ENCODE data around the gene AK8.

GRCh38 chr9:132876849-132877248 is 1.2 kb downstream of the AK8 start:
- TF ChIP-seq POLR2A (IDR thresholded peaks at IDR 0.05) (no peak), EP300 (IDR thresholded peaks at IDR 0.05) (no peak), POLR2AphosphoS5 (IDR thresholded peaks at IDR 0.05) (no peak)
- TF ChIP-seq, protein P1, sequence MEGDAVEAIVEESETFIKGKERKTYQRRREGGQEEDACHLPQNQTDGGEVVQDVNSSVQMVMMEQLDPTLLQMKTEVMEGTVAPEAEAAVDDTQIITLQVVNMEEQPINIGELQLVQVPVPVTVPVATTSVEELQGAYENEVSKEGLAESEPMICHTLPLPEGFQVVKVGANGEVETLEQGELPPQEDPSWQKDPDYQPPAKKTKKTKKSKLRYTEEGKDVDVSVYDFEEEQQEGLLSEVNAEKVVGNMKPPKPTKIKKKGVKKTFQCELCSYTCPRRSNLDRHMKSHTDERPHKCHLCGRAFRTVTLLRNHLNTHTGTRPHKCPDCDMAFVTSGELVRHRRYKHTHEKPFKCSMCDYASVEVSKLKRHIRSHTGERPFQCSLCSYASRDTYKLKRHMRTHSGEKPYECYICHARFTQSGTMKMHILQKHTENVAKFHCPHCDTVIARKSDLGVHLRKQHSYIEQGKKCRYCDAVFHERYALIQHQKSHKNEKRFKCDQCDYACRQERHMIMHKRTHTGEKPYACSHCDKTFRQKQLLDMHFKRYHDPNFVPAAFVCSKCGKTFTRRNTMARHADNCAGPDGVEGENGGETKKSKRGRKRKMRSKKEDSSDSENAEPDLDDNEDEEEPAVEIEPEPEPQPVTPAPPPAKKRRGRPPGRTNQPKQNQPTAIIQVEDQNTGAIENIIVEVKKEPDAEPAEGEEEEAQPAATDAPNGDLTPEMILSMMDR (IDR thresholded peaks at IDR 0.05): no peak

Measured in stomach (tissue), 4 donors.